Umbilical cord (tissue), 2 donors: ENCODE results near the gene BICRA. TPM values are rescaled to one million over a fixed set of nuclear protein-coding genes. Genes with fewer than 3 reads are reported as not detected.
A peak's percentile ranks its signal among the peaks of the same experiment; 100 is the strongest.

ENCODE experiments used
- DNase-seq: peaks from one replicate; pipeline ENCODE4 v3.0.0-alpha.2; 2015; ENCODE audit warnings: low spot score
- total RNA-seq: library from RNA; depleted of rRNA; stranded (reverse); fragments of >200 nt; gene quantifications from one replicate; pipeline ENCODE4 v1.2.3, GENCODE V29; 2014; ENCODE audit warnings: low replicate concordance; ENCODE audit not compliant: insufficient read depth

Gene BICRA
- total RNA-seq, 1 donor from 2014 or later: 8.4 TPM

GRCh38 chr19:47693903-47694302, 85.0 kb downstream of the BICRA start:
- no peak for DNase-seq

- DNase-seq: no peak
These were observed 85.7 kb downstream of the BICRA start for GRCh38 chr19:47694466-47695273.

- no peak for DNase-seq
These were observed 86.8 kb downstream of the BICRA start for GRCh38 chr19:47695533-47696262.

GRCh38 chr19:47696635-47697034, 87.7 kb downstream of the BICRA start:
- DNase-seq: no peak

GRCh38 chr19:47697863-47698609, 89.1 kb downstream of the BICRA start:
- peak; percentile 81 for DNase-seq

- no peak for DNase-seq
These were observed 89.9 kb downstream of the BICRA start for GRCh38 chr19:47698631-47699359.

- no peak for DNase-seq
These were observed 90.5 kb downstream of the BICRA start for GRCh38 chr19:47699360-47699917.

- no peak for DNase-seq
These were observed 92.2 kb downstream of the BICRA start for GRCh38 chr19:47700934-47701716.

- no peak for DNase-seq
These were observed 93.0 kb downstream of the BICRA start for GRCh38 chr19:47701717-47702552.

- DNase-seq: no peak
These were observed 93.7 kb downstream of the BICRA start for GRCh38 chr19:47702671-47703070.

- no peak for DNase-seq
These were observed 94.4 kb downstream of the BICRA start for GRCh38 chr19:47703301-47703700.

- no peak for DNase-seq
These were observed 95.1 kb downstream of the BICRA start for GRCh38 chr19:47704024-47704423.

GRCh38 chr19:47704656-47705055, 95.7 kb downstream of the BICRA start:
- no peak for DNase-seq

GRCh38 chr19:47707135-47707925, 98.4 kb downstream of the BICRA start:
- peak; percentile 68 for DNase-seq

- DNase-seq: no peak
These were observed 102.8 kb downstream of the BICRA start for GRCh38 chr19:47711652-47712242.

- peak; percentile 87 for DNase-seq
These were observed 104.4 kb downstream of the BICRA start, which contains the start of gene EHD2 for GRCh38 chr19:47713046-47714021. Gene EHD2, plus strand, starts transcription at chr19:47713422. Its CDS starts 3,191 bp downstream, at chr19:47716613.

GRCh38 chr19:47714339-47714738, 105.4 kb downstream of the BICRA start:
- no peak for DNase-seq
